Gastrocnemius medialis (tissue), 4 donors: Measurements from ENCODE around the gene NFATC4.

ENCODE experiments used
- POLR2A ChIP-seq, 2 donors: fragments of 450-650 bp; IDR thresholded peaks; one replicate each; pipeline ENCODE4 v1.6.1; 2017; ENCODE audit warnings: antibody characterized with exemption in 2 of 2, mild to moderate bottlenecking in 2 of 2, moderate library complexity in 2 of 2
- TF ChIP-seq, protein P1 (sequence below), 5 experiments: fragments of 450-650 bp in 3 of 5; fragments of 200-600 bp in 2 of 5; sonication (generic) in 2 of 5; IDR thresholded peaks in 4 of 5; conservative IDR thresholded peaks in 1 of 5; 1 replicate in 4 of 5; 2 replicates in 1 of 5; pipeline ENCODE4 v1.5.1; 2016 to 2019; ENCODE audit warnings: antibody characterized with exemption in 5 of 5, mild to moderate bottlenecking in 3 of 5, moderate library complexity in 3 of 5

DNA sequence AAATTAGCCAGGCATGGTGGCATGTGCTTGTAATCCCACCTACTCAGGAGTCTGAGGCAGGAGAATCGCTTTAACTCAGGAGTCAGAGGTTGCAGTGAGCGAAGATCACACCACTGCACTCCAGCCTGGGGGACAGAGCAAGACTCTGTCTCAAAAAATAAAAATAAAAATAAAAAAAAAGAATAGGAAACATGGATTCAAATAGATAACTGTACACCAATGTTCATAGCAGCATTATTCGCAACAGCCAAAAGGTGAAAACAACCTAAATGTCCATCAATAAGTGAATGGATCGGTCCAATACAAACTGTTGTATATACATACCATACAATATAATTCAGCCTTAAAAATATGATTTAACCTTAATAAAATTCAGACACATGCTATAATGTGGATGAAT lies 25.1 kb upstream of the NFATC4 start:
- TF ChIP-seq POLR2A (IDR thresholded peaks at IDR 0.05), result no peak
- TF ChIP-seq, protein P1, sequence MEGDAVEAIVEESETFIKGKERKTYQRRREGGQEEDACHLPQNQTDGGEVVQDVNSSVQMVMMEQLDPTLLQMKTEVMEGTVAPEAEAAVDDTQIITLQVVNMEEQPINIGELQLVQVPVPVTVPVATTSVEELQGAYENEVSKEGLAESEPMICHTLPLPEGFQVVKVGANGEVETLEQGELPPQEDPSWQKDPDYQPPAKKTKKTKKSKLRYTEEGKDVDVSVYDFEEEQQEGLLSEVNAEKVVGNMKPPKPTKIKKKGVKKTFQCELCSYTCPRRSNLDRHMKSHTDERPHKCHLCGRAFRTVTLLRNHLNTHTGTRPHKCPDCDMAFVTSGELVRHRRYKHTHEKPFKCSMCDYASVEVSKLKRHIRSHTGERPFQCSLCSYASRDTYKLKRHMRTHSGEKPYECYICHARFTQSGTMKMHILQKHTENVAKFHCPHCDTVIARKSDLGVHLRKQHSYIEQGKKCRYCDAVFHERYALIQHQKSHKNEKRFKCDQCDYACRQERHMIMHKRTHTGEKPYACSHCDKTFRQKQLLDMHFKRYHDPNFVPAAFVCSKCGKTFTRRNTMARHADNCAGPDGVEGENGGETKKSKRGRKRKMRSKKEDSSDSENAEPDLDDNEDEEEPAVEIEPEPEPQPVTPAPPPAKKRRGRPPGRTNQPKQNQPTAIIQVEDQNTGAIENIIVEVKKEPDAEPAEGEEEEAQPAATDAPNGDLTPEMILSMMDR (IDR thresholded peaks at IDR 0.05 in 4 of 5, conservative IDR thresholded peaks at IDR 0.05 in 1 of 5), result no peak
